ENCODE measurements around the gene SLFN12L. TPM values are rescaled to one million over a fixed set of nuclear protein-coding genes. Genes with fewer than 3 reads are reported as not detected.
"Not testable (repeated sequence)": the region's sequence is repeated elsewhere in the genome, so short reads cannot be mapped to it uniquely, and the experiment has no call there.

Gene SLFN12L
- total RNA-seq, 4 donors from 2014 or later, result 1.2 to 3.5 (median 1.6) TPM

GRCh38 chr17:35566968-35567367, 29.5 kb upstream of the SLFN12L start:
- Histone ChIP-seq H3K27me3 (no peaks in the 10 kb centered on the region), H3K4me1 (peaks cover 15 to 27% of the 10 kb centered on the region in 2 donors), H3K9me3 (no peaks in the 10 kb centered on the region), H3K27ac (no peak overlapping the region), H3K4me3 (replicated peaks in 1 of 3) (no peak overlapping the region), H3K36me3 (no peaks in the 10 kb centered on the region)
- TF ChIP-seq POLR2A (IDR thresholded peaks at IDR 0.05) (no peak), CTCF (IDR thresholded peaks at IDR 0.05) (no peak)
- intact Hi-C loops (cut with DNase I), result loop anchor here (10.0 kb wide), 1 partner anchor 322 kb away; the partner anchor contains the start of gene SLFN5
- DNase-seq, result no peak
- 63 to 73% methylated on average over 11 of the region's 11 CpGs for WGBS, 2 donors

GRCh38 chr17:35563181-35563580, 25.7 kb upstream of the SLFN12L start:
- not testable (repeated sequence) for DNase-seq
- WGBS, 2 donors, result 84% methylated on average over 16 of the region's 16 CpGs

GRCh38 chr17:35560703-35561102, 23.2 kb upstream of the SLFN12L start, which contains the start of gene SLFN14:
Gene SLFN14 (minus strand): TSS chr17:35560819. CDS start chr17:35558062, 2,757 bp downstream.
- DNase-seq, result no peak
- no peaks in the 10 kb centered on the region for H3K4me1 ChIP-seq
- H3K9me3 ChIP-seq, result no peaks in the 10 kb centered on the region
- WGBS, 2 donors, result 76 to 80% methylated on average over 3 of the region's 3 CpGs
- H3K27me3 ChIP-seq, result no peaks in the 10 kb centered on the region
- no peak within 1 kb of the TSS for H3K27ac ChIP-seq
- H3K4me3 ChIP-seq (replicated peaks in 1 of 3), result no peak within 1 kb of the TSS
- TF ChIP-seq POLR2A (IDR thresholded peaks at IDR 0.05), result no peak
- no peak for TF ChIP-seq CTCF (IDR thresholded peaks at IDR 0.05)
- intact Hi-C loops (cut with DNase I), result loop anchor here (10.0 kb wide), 1 partner anchor 316 kb away; the partner anchor contains the start of gene SLFN5
- no peaks in the 10 kb centered on the region for H3K36me3 ChIP-seq

More at GRCh38 chr17:35563181-35563580, 25.7 kb upstream of the SLFN12L start:
- intact Hi-C loops (cut with DNase I), result loop anchor here (10.0 kb wide), 1 partner anchor 318 kb away; the partner anchor contains the start of gene SLFN5
- H3K27me3 ChIP-seq; H3K9me3 ChIP-seq; H3K4me3 ChIP-seq (replicated peaks in 1 of 3); H3K27ac ChIP-seq; H3K4me1 ChIP-seq; H3K36me3 ChIP-seq: not testable (repeated sequence)

- H3K9me3 ChIP-seq, result no peaks in the 10 kb centered on the region
- 77 to 79% methylated on average over 2 of the region's 2 CpGs for WGBS, 2 donors
- intact Hi-C loops (cut with DNase I), result loop anchor here (10.0 kb wide), 1 partner anchor 315 kb away; the partner anchor contains the start of gene SLFN5
- no peak overlapping the region for H3K4me3 ChIP-seq (replicated peaks in 1 of 3)
- H3K27ac ChIP-seq, result no peak overlapping the region
- TF ChIP-seq CTCF (IDR thresholded peaks at IDR 0.05), result no peak
- TF ChIP-seq POLR2A (IDR thresholded peaks at IDR 0.05), result no peak
- no peak for DNase-seq
- no peaks in the 10 kb centered on the region for H3K4me1 ChIP-seq
- no peaks in the 10 kb centered on the region for H3K27me3 ChIP-seq
- no peaks in the 10 kb centered on the region for H3K36me3 ChIP-seq
These were observed 22.2 kb upstream of the SLFN12L start for GRCh38 chr17:35559495-35560210.

GRCh38 chr17:35557353-35557752, 19.9 kb upstream of the SLFN12L start:
- intact Hi-C loops (cut with DNase I), result no loop called here
- Histone ChIP-seq H3K36me3 (no peaks in the 10 kb centered on the region), H3K4me1 (no peaks in the 10 kb centered on the region), H3K9me3 (no peaks in the 10 kb centered on the region), H3K27me3 (no peaks in the 10 kb centered on the region), H3K4me3 (replicated peaks in 1 of 3) (no peak overlapping the region), H3K27ac (no peak overlapping the region)
- TF ChIP-seq POLR2A (IDR thresholded peaks at IDR 0.05), result no peak
- TF ChIP-seq CTCF (IDR thresholded peaks at IDR 0.05), result no peak
- DNase-seq, result no peak
- 86 to 88% methylated on average over 3 of the region's 3 CpGs for WGBS, 2 donors
